AG20443 (cell line): ENCODE data around the gene NAGS.
A peak's percentile ranks its signal among the peaks of the same experiment; 100 is the strongest.
"Not testable (repeated sequence)": the region's sequence is repeated elsewhere in the genome, so short reads cannot be mapped to it uniquely, and the experiment has no call there.

Experiments used
- DNase-seq: peaks from one replicate; pipeline ENCODE4 v3.0.0; 2012; ENCODE audit warnings: low spot score, mixed read lengths

Gene NAGS

GRCh38 chr17:43983515-43984411 is 20.7 kb upstream of the NAGS start:
- DNase-seq, result peak; percentile 40

GRCh38 chr17:43984521-43984920 is 19.9 kb upstream of the NAGS start:
- DNase-seq, result no peak

- DNase-seq, result no peak
Observed at GRCh38 chr17:43986225-43986981, 18.0 kb upstream of the NAGS start.

GRCh38 chr17:43987131-43988021 is 17.0 kb upstream of the NAGS start:
- no peak for DNase-seq

GRCh38 chr17:43988301-43988700 is 16.1 kb upstream of the NAGS start:
- DNase-seq, result no peak

- DNase-seq, result no peak
Observed at GRCh38 chr17:43992641-43993040, 11.8 kb upstream of the NAGS start.

- DNase-seq, result peak; percentile 88
Observed at GRCh38 chr17:43994272-43995149, 9.9 kb upstream of the NAGS start.

GRCh38 chr17:43995150-43995471 is 9.3 kb upstream of the NAGS start:
- no peak for DNase-seq

- not testable (repeated sequence) for DNase-seq
Observed at GRCh38 chr17:43997180-43997579, 7.2 kb upstream of the NAGS start.

GRCh38 chr17:43998552-43998951 is 5.9 kb upstream of the NAGS start:
- DNase-seq, result no peak

- DNase-seq, result no peak
Observed at GRCh38 chr17:43999024-43999423, 5.4 kb upstream of the NAGS start.

- no peak for DNase-seq
Observed at GRCh38 chr17:44000141-44000860, 4.1 kb upstream of the NAGS start.

- no peak for DNase-seq
Observed at GRCh38 chr17:44000871-44001460, 3.5 kb upstream of the NAGS start.

- DNase-seq, result no peak
Observed at GRCh38 chr17:44001461-44001920, 2.9 kb upstream of the NAGS start.

GRCh38 chr17:44002141-44002848 is 2.1 kb upstream of the NAGS start:
- peak; percentile 68 for DNase-seq

GRCh38 chr17:44004761-44005526 is 522 bp downstream of the NAGS start:
- no peak for DNase-seq

- DNase-seq, result no peak
Observed at GRCh38 chr17:44005527-44006271, 1.3 kb downstream of the NAGS start.

- DNase-seq, result no peak
Observed at GRCh38 chr17:44006272-44006597, 1.8 kb downstream of the NAGS start.
